Keratinocyte (primary cell): ENCODE results near the gene STRAP.

Experiments
- CTCF ChIP-seq, 3 experiments: IDR thresholded peaks in 1 of 3; conservative IDR thresholded peaks in 1 of 3; optimal IDR thresholded peaks in 1 of 3; 2 replicates in 2 of 3; 3 replicates in 1 of 3; pipeline versions ENCODE3 to v1.5.1; 2011; ENCODE audit warnings: low read length in 3 of 3, mild to moderate bottlenecking in 3 of 3, moderate library complexity in 2 of 3, control low read depth in 1 of 3, inconsistent platforms in 1 of 3; ENCODE audit not compliant: insufficient read depth in 2 of 3; ENCODE audit errors: extremely low read depth in 1 of 3
- EZH2 ChIP-seq: IDR thresholded peaks from one replicate; pipeline ENCODE4 v1.6.1; 2012; ENCODE audit warnings: inconsistent platforms, mild to moderate bottlenecking, low read length, moderate library complexity

GRCh38 chr12:15933751-15934150, 51.6 kb downstream of the STRAP start:
- TF ChIP-seq CTCF (optimal IDR thresholded peaks at IDR 0.05 in 1 of 3, IDR thresholded peaks at IDR 0.05 in 1 of 3, conservative IDR thresholded peaks at IDR 0.05 in 1 of 3; ENCODE audit: extremely low read depth in 1 of 3, insufficient read depth in 2 of 3, low read length in 3 of 3) (no peak), EZH2 (no peak)
